ENCODE data around the gene TRH.

- TF ChIP-seq CTCF (conservative IDR thresholded peaks at IDR 0.05 in 1 of 2, IDR thresholded peaks at IDR 0.05 in 1 of 2; ENCODE audit: extremely low read depth in 1 of 2, insufficient read depth in 1 of 2, low read depth in 1 of 2, low read length in 2 of 2) (no peak), EZH2 (IDR thresholded peaks at IDR 0.05; ENCODE audit: borderline replicate concordance, low read length) (no peak)
Measured at GRCh38 chr3:129927072-129927471, 47.4 kb upstream of the TRH start.
